GM12878 (cell line): ENCODE data around the gene ESYT2. TPM values are rescaled to one million over a fixed set of nuclear protein-coding genes. Genes with fewer than 3 reads are reported as not detected.

ENCODE experiments used
- ATAC-seq: fragments of 200-7000 bp; cut with Tn5 transposase; 3 replicates; pipeline ENCODE4 v1.9.1; 2020; ENCODE audit warnings: mild to moderate bottlenecking, moderate library complexity
- BruUV-seq: library from RNA; stranded (reverse); fragments of 400-500 nt; replicated peaks from 2 replicates; lab custom pipeline; 2021; lab: Mats Ljungman, UMichigan
- CTCF ChIA-PET: fragments of 300-600 bp; sonication (Branson Sonifier 250); formaldehyde crosslinking; extraction: SDS; loops from one replicate; lab custom pipeline; 2021; ENCODE audit warnings: inconsistent platforms; lab: Yijun Ruan, JAX
- POLR2A ChIA-PET: fragments of 350-600 bp; formaldehyde crosslinking; extraction: SDS; loops from one replicate; lab custom pipeline; 2021; ENCODE audit warnings: inconsistent platforms; lab: Charles Lee
- RAD21 ChIA-PET: fragments of 300-600 bp; sonication (Branson Sonifier 250); formaldehyde crosslinking; loops from one replicate; lab custom pipeline; 2023; ENCODE audit warnings: antibody characterized with exemption; ENCODE audit not compliant: unreplicated experiment; lab: Charles Lee
- SMC1A ChIA-PET: fragments of 300-600 bp; sonication (Branson Sonifier 250); formaldehyde crosslinking; loops from one replicate; lab custom pipeline; 2023; ENCODE audit not compliant: unreplicated experiment, uncharacterized antibody; lab: Charles Lee
- DNase-seq: peaks from one replicate; pipeline ENCODE4 v3.0.0-alpha.2; 2011; ENCODE audit warnings: low read depth, low spot score
- FAIRE-seq: peaks from 3 replicates; lab custom pipeline; 2011; peaks lifted over from hg19 to GRCh38; lab: Jason Lieb, UNC
- H2AFZ ChIP-seq: 2 replicates; pipeline ENCODE4 v1.6.0; 2011; ENCODE audit warnings: low read depth, low read length, control low read depth; ENCODE audit not compliant: control insufficient read depth
- H3K27ac ChIP-seq: 2 replicates; pipeline ENCODE4 v1.5.1; 2011; ENCODE audit warnings: control low read depth; ENCODE audit not compliant: control insufficient read depth, insufficient read depth
- H3K27me3 ChIP-seq, 2 experiments: replicated peaks in 1 of 2; 2 replicates each; pipeline versions ENCODE4 v1.6.0 to v1.6.1; 2011; ENCODE audit warnings: low read length in 1 of 2; ENCODE audit not compliant: control insufficient read depth in 2 of 2, insufficient read depth in 2 of 2
- H3K36me3 ChIP-seq, 2 experiments: 2 replicates each; pipeline ENCODE4 v1.5.1; 2011; ENCODE audit warnings: low read length in 1 of 2; ENCODE audit not compliant: control insufficient read depth in 2 of 2, insufficient read depth in 2 of 2
- H3K4me1 ChIP-seq: 2 replicates; pipeline ENCODE4 v1.6.1; 2011; ENCODE audit warnings: mild to moderate bottlenecking, low read length, moderate library complexity, mixed read lengths; ENCODE audit not compliant: control insufficient read depth, insufficient read depth
- H3K4me2 ChIP-seq: 2 replicates; pipeline ENCODE4 v1.6.0; 2011; ENCODE audit warnings: control low read depth; ENCODE audit not compliant: control insufficient read depth, insufficient read depth
- H3K4me3 ChIP-seq: fragments of 200-600 bp; sonication (generic); 2 replicates; pipeline ENCODE4 v1.5.1; 2016
- H3K79me2 ChIP-seq: 2 replicates; pipeline ENCODE4 v1.6.0; 2011; ENCODE audit warnings: low read length; ENCODE audit not compliant: control insufficient read depth, insufficient read depth
- H3K9ac ChIP-seq: 2 replicates; pipeline ENCODE4 v1.8.0; 2011; ENCODE audit warnings: low read length, control low read depth, mixed read lengths; ENCODE audit not compliant: control insufficient read depth, insufficient read depth
- H3K9me3 ChIP-seq: replicated peaks from 3 replicates; pipeline ENCODE4 v1.5.1; 2011; ENCODE audit warnings: mild to moderate bottlenecking, low read length; ENCODE audit not compliant: control insufficient read depth, insufficient read depth
- H4K20me1 ChIP-seq: 2 replicates; pipeline ENCODE4 v1.6.0; 2011; ENCODE audit not compliant: control insufficient read depth, insufficient read depth
- BCL11A ChIP-seq: IDR thresholded peaks from 2 replicates; pipeline ENCODE4 v1.6.1; 2011; ENCODE audit warnings: low read depth, low read length
- CBFB ChIP-seq: IDR thresholded peaks from 2 replicates; pipeline ENCODE4 v1.6.1; 2016; ENCODE audit warnings: antibody characterized with exemption, low read depth
- CHD1 ChIP-seq: IDR thresholded peaks from 2 replicates; pipeline ENCODE4 v1.6.1; 2012; ENCODE audit warnings: low read depth, low read length, improper control_type of control experiment
- GABPA ChIP-seq: IDR thresholded peaks from 2 replicates; pipeline ENCODE4 v1.6.1; 2014; ENCODE audit warnings: antibody characterized with exemption, low read depth, mild to moderate bottlenecking, inconsistent platforms
- HDAC6 ChIP-seq: fragments of 200-600 bp; sonication (generic); IDR thresholded peaks from one replicate; pipeline ENCODE4 v1.8.0; 2017; ENCODE audit warnings: antibody characterized with exemption; ENCODE audit not compliant: unreplicated experiment
- MTA2 ChIP-seq: fragments of 450-650 bp; IDR thresholded peaks from 2 replicates; pipeline ENCODE4 v1.6.1; 2016; ENCODE audit warnings: low read depth, mild to moderate bottlenecking, moderate library complexity
- PAX5 ChIP-seq: IDR thresholded peaks from 2 replicates; pipeline ENCODE4 v1.6.1; 2011; ENCODE audit warnings: low read depth, low read length, borderline replicate concordance
- POLR2AphosphoS2 ChIP-seq: IDR thresholded peaks from 2 replicates; pipeline ENCODE4 v1.6.1; 2011; ENCODE audit warnings: low read depth, mild to moderate bottlenecking, low read length, improper control_type of control experiment, moderate library complexity
- POLR2AphosphoS5 ChIP-seq: IDR thresholded peaks from 2 replicates; pipeline ENCODE4 v1.6.1; 2011; ENCODE audit warnings: mild to moderate bottlenecking, low read length, inconsistent platforms
- POU2F2 ChIP-seq: IDR thresholded peaks from 3 replicates; pipeline ENCODE4 v1.6.1; 2011; ENCODE audit warnings: low read depth, mild to moderate bottlenecking, low read length, borderline replicate concordance
- RB1 ChIP-seq: fragments of 450-650 bp; formaldehyde crosslinking; IDR thresholded peaks from 2 replicates; pipeline ENCODE4 v1.6.1; 2017; ENCODE audit warnings: mild to moderate bottlenecking, borderline replicate concordance
- SMAD1 ChIP-seq: fragments of 450-650 bp; IDR thresholded peaks from 2 replicates; pipeline ENCODE4 v1.6.1; 2018; ENCODE audit warnings: mild to moderate bottlenecking, low read depth; ENCODE audit not compliant: partially characterized antibody
- SP1 ChIP-seq: IDR thresholded peaks from one replicate; pipeline ENCODE4 v1.6.1; 2011; ENCODE audit warnings: low read depth, low read length
- SPI1 ChIP-seq: IDR thresholded peaks from 2 replicates; pipeline ENCODE4 v1.6.1; 2011; ENCODE audit warnings: low read depth, mild to moderate bottlenecking, low read length, moderate library complexity, borderline replicate concordance; ENCODE audit not compliant: insufficient read depth
- YY1 ChIP-seq: IDR thresholded peaks from 2 replicates; pipeline ENCODE4 v1.6.1; 2011; ENCODE audit warnings: low read depth, mild to moderate bottlenecking, low read length
- ZNF207 ChIP-seq: fragments of 450-650 bp; IDR thresholded peaks from 2 replicates; pipeline ENCODE4 v1.6.1; 2014; ENCODE audit warnings: antibody characterized with exemption, mild to moderate bottlenecking, borderline replicate concordance
- ZNF24 ChIP-seq: fragments of 450-650 bp; IDR thresholded peaks from 2 replicates; pipeline ENCODE4 v1.6.1; 2017; ENCODE audit warnings: antibody characterized with exemption, mild to moderate bottlenecking
- ZNF622 ChIP-seq: fragments of 450-650 bp; IDR thresholded peaks from 2 replicates; pipeline ENCODE4 v1.6.1; 2017; ENCODE audit warnings: mild to moderate bottlenecking, inconsistent platforms
- WGBS: methylation state at CpG from one replicate; pipeline ENCODE4 v1.1.6; 2016; ENCODE audit warnings: low lambda C conversion rate; ENCODE audit not compliant: insufficient replicate concordance, insufficient coverage; ENCODE audit errors: missing lambda C conversion rate; 5-methylcytosine and 5-hydroxymethylcytosine counted together
- in situ Hi-C: fragments of 300-500 bp; cut with MboI; formaldehyde crosslinking; loops from 9 replicates; pipeline ENCODE4 v1.14.3; 2018; ENCODE audit warnings: mixed read lengths
- intact Hi-C: fragments of 100-400 bp; cut with micrococcal nuclease; formaldehyde crosslinking; loops from one replicate; pipeline ENCODE4 v1.14.2; 2022; ENCODE audit not compliant: unreplicated experiment
- polyA plus RNA-seq, 11 experiments: library from polyadenylated mRNA; depleted of rRNA in 4 of 11; unstranded in 6 of 11; stranded (reverse) in 5 of 11; fragments of >200 nt; fragmentation: Nextera tagmentation in 4 of 11; fragmentation: Illumina TruSeq in 1 of 11; extraction: Ambion mirVana in 4 of 11; extraction: Trizol in 1 of 11; gene quantifications; 1 replicate in 1 of 11; 2 replicates in 10 of 11; pipeline versions ENCODE4 v1.2.1 to v1.2.3, GENCODE V29; 2011 to 2016; ENCODE audit warnings: inconsistent platforms in 2 of 11, missing spikeins in 2 of 11, low read depth in 1 of 11
- total RNA-seq, 4 experiments: library from RNA; depleted of rRNA in 3 of 4; stranded (reverse); fragments of >200 nt in 3 of 4; fragmentation: Illumina TruSeq in 1 of 4; extraction: Trizol in 1 of 4; gene quantifications; 2 replicates each; pipeline versions ENCODE4 v1.2.1 to v1.2.3, GENCODE V29; 2013 to 2021
- TF ChIP-seq, protein P1 (sequence below): IDR thresholded peaks from 2 replicates; pipeline ENCODE4 v1.6.1; 2011; ENCODE audit warnings: borderline replicate concordance, low read depth, mild to moderate bottlenecking, moderate library complexity, mixed read lengths, low read length; ENCODE audit not compliant: insufficient read depth; ENCODE audit errors: extremely low read length
- TF ChIP-seq, protein P2 (sequence below): IDR thresholded peaks from 2 replicates; pipeline ENCODE4 v1.6.1; 2012; ENCODE audit warnings: low read depth, low read length, improper control_type of control experiment

ESYT2 gene
- total and polyA plus RNA-seq, 10 of the 15 experiments (the other 5 are each of a cell fraction or from before 2014, with no cell fraction given) = 1.9 to 44.6 (median 21.4) TPM

DNA sequence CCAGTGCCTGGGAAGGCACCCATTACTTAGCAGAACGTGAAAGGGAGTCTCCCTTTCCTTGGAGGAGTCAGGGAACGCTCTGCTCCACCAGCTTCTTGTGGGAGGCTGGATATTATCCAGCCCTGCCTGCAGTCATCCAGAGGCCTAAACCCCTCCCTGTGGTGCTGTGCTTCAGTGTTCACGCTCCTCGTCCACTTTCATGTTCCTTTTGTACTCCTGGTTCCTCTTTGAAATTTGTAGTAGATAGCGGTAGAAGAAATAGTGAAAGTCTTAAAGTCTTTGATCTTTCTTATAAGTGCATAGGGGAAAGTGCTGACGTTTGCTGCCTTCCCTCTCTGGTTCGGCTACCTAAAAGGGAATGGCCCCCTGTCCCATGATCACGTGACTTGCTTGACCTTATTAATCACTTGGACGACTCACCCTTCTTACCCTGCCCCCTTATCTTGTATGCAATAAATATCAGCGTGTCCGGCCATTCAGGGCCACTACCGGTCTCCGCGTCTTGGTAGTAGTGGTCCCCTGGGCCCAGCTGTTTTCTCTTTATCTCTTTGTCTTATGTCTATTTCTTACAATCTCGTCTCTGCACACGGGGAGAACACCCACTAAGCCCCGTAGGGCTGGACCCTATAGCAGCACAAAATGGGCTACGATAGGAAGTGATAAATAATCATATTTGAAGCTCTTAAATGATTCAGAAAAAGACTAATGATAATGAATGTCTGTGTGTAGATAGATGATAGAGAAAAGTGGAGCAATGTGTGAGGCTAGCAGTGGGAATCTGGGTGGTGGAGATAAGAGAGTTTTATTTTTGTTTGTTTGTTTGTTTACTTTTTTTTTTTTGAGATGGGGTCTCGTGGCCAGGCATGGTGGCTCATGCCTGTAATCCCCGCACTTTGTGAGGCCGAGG is 5.8 kb upstream of the ESYT2 start (continued):
- TF ChIP-seq POLR2AphosphoS5 (no peak), SPI1 (peak; percentile 34; the same call in 1 of the 2 replicates), BCL11A (no peak), SMAD1 (no peak), HDAC6 (no peak), PAX5 (no peak), SP1 (no peak), GABPA (no peak), YY1 (no peak), CHD1 (no peak), CBFB (no peak)
- TF ChIP-seq, protein P1, sequence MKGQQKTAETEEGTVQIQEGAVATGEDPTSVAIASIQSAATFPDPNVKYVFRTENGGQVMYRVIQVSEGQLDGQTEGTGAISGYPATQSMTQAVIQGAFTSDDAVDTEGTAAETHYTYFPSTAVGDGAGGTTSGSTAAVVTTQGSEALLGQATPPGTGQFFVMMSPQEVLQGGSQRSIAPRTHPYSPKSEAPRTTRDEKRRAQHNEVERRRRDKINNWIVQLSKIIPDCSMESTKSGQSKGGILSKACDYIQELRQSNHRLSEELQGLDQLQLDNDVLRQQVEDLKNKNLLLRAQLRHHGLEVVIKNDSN = peak; percentile 8

DNA sequence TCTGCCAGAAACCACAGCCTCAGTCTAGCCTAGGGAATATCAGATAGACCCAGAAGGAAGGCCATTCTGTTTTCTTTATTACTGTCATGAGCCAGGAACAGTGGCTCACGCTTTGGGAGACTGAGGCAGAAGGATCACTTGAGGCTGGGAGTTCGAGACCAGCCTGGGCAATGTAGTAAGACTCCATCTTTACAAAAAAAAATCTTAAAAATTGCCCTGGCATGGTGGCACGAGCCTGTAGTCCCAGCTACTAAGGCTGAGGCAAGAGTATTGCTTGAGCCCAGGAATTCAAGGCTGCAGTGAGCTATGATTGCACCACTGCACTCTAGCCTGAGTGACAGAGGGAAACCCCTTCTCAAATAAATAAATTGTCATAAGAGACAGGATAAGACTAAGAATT is 3.7 kb upstream of the ESYT2 start:
- POLR2A ChIA-PET = no interaction called here
- peaks cover 6% of the 10 kb centered on the region for H3K79me2 ChIP-seq
- CTCF ChIA-PET = no interaction called here
- no peak for TF ChIP-seq POU2F2
- no peak for TF ChIP-seq MTA2
- no peak for TF ChIP-seq POLR2AphosphoS5
- TF ChIP-seq, protein P2, sequence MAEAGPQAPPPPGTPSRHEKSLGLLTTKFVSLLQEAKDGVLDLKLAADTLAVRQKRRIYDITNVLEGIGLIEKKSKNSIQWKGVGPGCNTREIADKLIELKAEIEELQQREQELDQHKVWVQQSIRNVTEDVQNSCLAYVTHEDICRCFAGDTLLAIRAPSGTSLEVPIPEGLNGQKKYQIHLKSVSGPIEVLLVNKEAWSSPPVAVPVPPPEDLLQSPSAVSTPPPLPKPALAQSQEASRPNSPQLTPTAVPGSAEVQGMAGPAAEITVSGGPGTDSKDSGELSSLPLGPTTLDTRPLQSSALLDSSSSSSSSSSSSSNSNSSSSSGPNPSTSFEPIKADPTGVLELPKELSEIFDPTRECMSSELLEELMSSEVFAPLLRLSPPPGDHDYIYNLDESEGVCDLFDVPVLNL = no peak
- no peak for TF ChIP-seq ZNF24
- no peak for TF ChIP-seq ZNF622
- TF ChIP-seq POLR2AphosphoS2 = no peak
- no peak for TF ChIP-seq ZNF207
- no peak for TF ChIP-seq RB1

More for the DNA sequence above, 3.7 kb upstream of the ESYT2 start:
- no peaks in the 10 kb centered on the region for H3K4me1 ChIP-seq
- no peak overlapping the region for H3K9ac ChIP-seq
- no peaks in the 10 kb centered on the region for H3K27me3 ChIP-seq
- no TSS peak for BruUV-seq
- intact Hi-C loops = loop anchor here (5.0 kb wide), 1 partner anchor 221 kb away; no protein-coding TSS in a partner anchor
- no peak for FAIRE-seq
- H2AFZ ChIP-seq = no peak overlapping the region
- RAD21 ChIA-PET = interaction anchor here (1.3 kb wide), 1 partner anchor 31 kb away, joined by 3 read pairs; no protein-coding TSS in a partner anchor
- 45% methylated on average over 3 of the region's 3 CpGs for WGBS
- H3K4me3 ChIP-seq = no peak overlapping the region
- SMC1A ChIA-PET = interaction anchor here (1.2 to 1.3 kb wide), 2 partner anchors 9 kb away, joined by 3 to 4 read pairs; no protein-coding TSS in a partner anchor
- no peaks in the 10 kb centered on the region for H3K9me3 ChIP-seq
- ATAC-seq = no peak
- H3K27ac ChIP-seq = no peak overlapping the region
- no peaks in the 10 kb centered on the region for H4K20me1 ChIP-seq
- no peak for DNase-seq
- in situ Hi-C loops = no loop called here
- H3K4me2 ChIP-seq = no peak overlapping the region
- H3K36me3 ChIP-seq = no peaks in the 10 kb centered on the region
